HEK293 (cell line): Measurements from ENCODE around the gene DCTN1.

Source experiments
- CTCF ChIA-PET: fragments of 350-600 bp; formaldehyde crosslinking; extraction: SDS; loops from one replicate; lab custom pipeline; 2021; ENCODE audit warnings: antibody characterized with exemption; lab: Yijun Ruan, JAX
- POLR2A ChIA-PET: fragments of 300-600 bp; formaldehyde crosslinking; extraction: SDS; loops from one replicate; lab custom pipeline; 2020; ENCODE audit warnings: antibody characterized with exemption, inconsistent platforms; lab: Yijun Ruan, JAX
- H3K27ac ChIP-seq: fragments of 200-500 bp; sonication (Bioruptor generic); 2 replicates; pipeline ENCODE4 v1.5.1; 2014; ENCODE audit warnings: low read depth, low read length, control low read depth, inconsistent platforms; ENCODE audit errors: extremely low read depth
- H3K36me3 ChIP-seq, 2 experiments: fragments of 200-500 bp in 1 of 2; sonication (Bioruptor generic) in 1 of 2; 1 replicate in 1 of 2; 2 replicates in 1 of 2; pipeline ENCODE4 v1.5.1; 2014 to 2017; ENCODE audit warnings: inconsistent platforms in 2 of 2, low read length in 2 of 2; ENCODE audit not compliant: control insufficient read depth in 2 of 2, insufficient read depth in 1 of 2
- H3K4me1 ChIP-seq: fragments of 200-500 bp; sonication (Bioruptor generic); 2 replicates; pipeline ENCODE4 v1.5.1; 2014; ENCODE audit warnings: mild to moderate bottlenecking, low read length, inconsistent platforms; ENCODE audit not compliant: control insufficient read depth, insufficient read depth
- H3K4me3 ChIP-seq: 2 replicates; pipeline ENCODE4 v1.5.1; 2011; ENCODE audit warnings: low read depth, mild to moderate bottlenecking, control low read depth, low read length, moderate library complexity
- H3K9me3 ChIP-seq: fragments of 200-500 bp; sonication (Bioruptor generic); 2 replicates; pipeline ENCODE4 v1.5.1; 2014; ENCODE audit warnings: low read depth, low read length, inconsistent platforms; ENCODE audit not compliant: control insufficient read depth, insufficient read depth
- OSR2 ChIP-seq: fragments of 450-650 bp; formaldehyde crosslinking; IDR thresholded peaks from 2 replicates; pipeline ENCODE4 v1.5.1; 2016; ENCODE audit warnings: missing biosample characterization, missing genetic modification characterization
- SALL2 ChIP-seq: fragments of 450-650 bp; formaldehyde crosslinking; IDR thresholded peaks from 2 replicates; pipeline ENCODE4 v1.5.0; 2017; ENCODE audit warnings: missing biosample characterization, mild to moderate bottlenecking, missing genetic modification characterization, borderline replicate concordance
- SCRT1 ChIP-seq: fragments of 450-650 bp; formaldehyde crosslinking; IDR thresholded peaks from 2 replicates; pipeline ENCODE4 v1.5.1; 2016; ENCODE audit warnings: missing biosample characterization, missing genetic modification characterization, borderline replicate concordance
- ZBTB17 ChIP-seq: fragments of 450-650 bp; formaldehyde crosslinking; IDR thresholded peaks from 2 replicates; pipeline ENCODE4 v1.5.1; 2016; ENCODE audit warnings: missing biosample characterization, missing genetic modification characterization
- ZNF184 ChIP-seq: fragments of 450-650 bp; IDR thresholded peaks from 2 replicates; pipeline ENCODE4 v1.5.1; 2018; ENCODE audit warnings: missing biosample characterization, mild to moderate bottlenecking, missing genetic modification characterization
- ZNF221 ChIP-seq: fragments of 450-650 bp; formaldehyde crosslinking; IDR thresholded peaks from 2 replicates; pipeline ENCODE4 v1.5.1; 2017; ENCODE audit warnings: missing biosample characterization, missing genetic modification characterization, borderline replicate concordance
- ZNF223 ChIP-seq: fragments of 450-650 bp; formaldehyde crosslinking; IDR thresholded peaks from 2 replicates; pipeline ENCODE4 v1.5.1; 2016; ENCODE audit warnings: missing biosample characterization, missing genetic modification characterization
- ZNF266 ChIP-seq: fragments of 450-650 bp; formaldehyde crosslinking; IDR thresholded peaks from 2 replicates; pipeline ENCODE4 v1.5.1; 2016; ENCODE audit warnings: missing biosample characterization, missing genetic modification characterization, low read depth
- ZNF324 ChIP-seq: fragments of 450-650 bp; formaldehyde crosslinking; IDR thresholded peaks from 2 replicates; pipeline ENCODE4 v1.5.1; 2016; ENCODE audit warnings: missing biosample characterization, missing genetic modification characterization
- ZNF404 ChIP-seq: fragments of 450-650 bp; formaldehyde crosslinking; IDR thresholded peaks from 2 replicates; pipeline ENCODE4 v1.5.1; 2017; ENCODE audit warnings: missing biosample characterization, missing genetic modification characterization
- ZNF670 ChIP-seq: fragments of 450-650 bp; formaldehyde crosslinking; IDR thresholded peaks from 2 replicates; pipeline ENCODE4 v1.5.1; 2016; ENCODE audit warnings: missing biosample characterization, missing genetic modification characterization, low read depth
- ZNF843 ChIP-seq: fragments of 450-650 bp; formaldehyde crosslinking; IDR thresholded peaks from 2 replicates; pipeline ENCODE4 v1.5.1; 2016; ENCODE audit warnings: missing biosample characterization, missing genetic modification characterization
- ZSCAN23 ChIP-seq: fragments of 450-650 bp; formaldehyde crosslinking; IDR thresholded peaks from 2 replicates; pipeline ENCODE4 v1.5.1; 2016; ENCODE audit warnings: missing biosample characterization, missing genetic modification characterization
- TF ChIP-seq, protein P1 (sequence below): fragments of 450-650 bp; formaldehyde crosslinking; IDR thresholded peaks from 2 replicates; pipeline ENCODE4 v1.5.1; 2016; ENCODE audit warnings: missing biosample characterization, missing genetic modification characterization
- TF ChIP-seq, protein P2 (sequence below): fragments of 450-650 bp; IDR thresholded peaks from 2 replicates; pipeline ENCODE4 v1.5.1; 2018; ENCODE audit warnings: missing biosample characterization, missing genetic modification characterization
- TF ChIP-seq, protein P3 (sequence below): fragments of 450-650 bp; formaldehyde crosslinking; IDR thresholded peaks from 2 replicates; pipeline ENCODE4 v1.5.1; 2016; ENCODE audit warnings: missing biosample characterization, missing genetic modification characterization, low read depth
- TF ChIP-seq, protein P4 (sequence below): fragments of 450-650 bp; formaldehyde crosslinking; IDR thresholded peaks from 2 replicates; pipeline ENCODE4 v1.5.1; 2016; ENCODE audit warnings: missing biosample characterization, missing genetic modification characterization
- TF ChIP-seq, protein P5 (sequence below): fragments of 450-650 bp; formaldehyde crosslinking; IDR thresholded peaks from 2 replicates; pipeline ENCODE4 v1.5.1; 2016; ENCODE audit warnings: missing biosample characterization, missing genetic modification characterization

Gene DCTN1

DNA sequence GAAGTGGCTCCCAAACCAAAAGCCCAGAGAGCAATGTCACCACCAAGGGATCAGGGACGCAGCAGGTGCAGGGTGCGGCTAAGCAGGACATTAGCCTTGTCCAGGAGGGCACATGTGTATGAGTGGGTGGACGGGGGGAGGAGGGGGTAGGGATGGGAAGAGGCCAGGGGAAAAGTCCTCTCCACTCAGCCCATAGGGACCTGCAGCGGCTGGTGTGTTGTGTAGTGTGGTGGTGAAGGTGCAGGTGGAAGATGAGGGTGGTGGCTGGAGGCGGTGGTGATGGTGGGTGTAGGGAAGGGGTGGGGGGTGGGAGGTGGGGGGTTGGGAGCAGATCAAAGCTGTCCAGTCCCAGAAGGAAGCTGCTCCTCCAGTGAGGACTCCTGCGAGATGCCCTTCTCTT is 37.7 kb upstream of the DCTN1 start (continued):
- TF ChIP-seq ZNF184 (no peak), OSR2 (tag by site-specific recombination) (no peak), SCRT1 (tag by site-specific recombination) (no peak), ZNF266 (tag by site-specific recombination) (no peak), ZSCAN23 (tag by site-specific recombination) (no peak), ZNF324 (no peak), ZNF670 (tag by site-specific recombination) (no peak), SALL2 (tag by site-specific recombination) (no peak), ZNF223 (tag by site-specific recombination) (no peak), ZBTB17 (tag by site-specific recombination) (no peak)
- TF ChIP-seq, protein P1, sequence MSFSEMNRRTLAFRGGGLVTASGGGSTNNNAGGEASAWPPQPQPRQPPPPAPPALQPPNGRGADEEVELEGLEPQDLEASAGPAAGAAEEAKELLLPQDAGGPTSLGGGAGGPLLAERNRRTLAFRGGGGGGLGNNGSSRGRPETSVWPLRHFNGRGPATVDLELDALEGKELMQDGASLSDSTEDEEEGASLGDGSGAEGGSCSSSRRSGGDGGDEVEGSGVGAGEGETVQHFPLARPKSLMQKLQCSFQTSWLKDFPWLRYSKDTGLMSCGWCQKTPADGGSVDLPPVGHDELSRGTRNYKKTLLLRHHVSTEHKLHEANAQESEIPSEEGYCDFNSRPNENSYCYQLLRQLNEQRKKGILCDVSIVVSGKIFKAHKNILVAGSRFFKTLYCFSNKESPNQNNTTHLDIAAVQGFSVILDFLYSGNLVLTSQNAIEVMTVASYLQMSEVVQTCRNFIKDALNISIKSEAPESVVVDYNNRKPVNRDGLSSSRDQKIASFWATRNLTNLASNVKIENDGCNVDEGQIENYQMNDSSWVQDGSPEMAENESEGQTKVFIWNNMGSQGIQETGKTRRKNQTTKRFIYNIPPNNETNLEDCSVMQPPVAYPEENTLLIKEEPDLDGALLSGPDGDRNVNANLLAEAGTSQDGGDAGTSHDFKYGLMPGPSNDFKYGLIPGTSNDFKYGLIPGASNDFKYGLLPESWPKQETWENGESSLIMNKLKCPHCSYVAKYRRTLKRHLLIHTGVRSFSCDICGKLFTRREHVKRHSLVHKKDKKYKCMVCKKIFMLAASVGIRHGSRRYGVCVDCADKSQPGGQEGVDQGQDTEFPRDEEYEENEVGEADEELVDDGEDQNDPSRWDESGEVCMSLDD (tag by site-specific recombination): no peak

DNA sequence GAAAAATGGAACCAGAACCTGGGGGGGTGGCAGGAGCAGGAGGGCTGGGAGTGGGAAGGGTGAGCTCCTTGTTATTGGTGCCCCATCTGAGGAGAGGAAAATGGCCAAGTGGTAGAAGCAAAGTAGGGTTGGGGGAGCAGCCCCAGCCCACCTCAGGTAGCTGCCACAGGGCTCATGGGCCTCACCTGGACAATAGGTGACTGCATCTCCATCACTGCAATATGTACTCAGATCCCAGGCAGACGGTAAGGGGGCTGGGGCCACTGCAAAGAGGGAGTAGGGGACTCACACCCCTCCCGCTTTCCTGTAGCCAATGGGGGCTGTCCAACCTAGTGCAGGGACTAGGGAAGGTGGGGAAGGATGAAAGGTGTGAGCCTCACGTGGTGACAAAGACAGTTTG is 37.1 kb upstream of the DCTN1 start:
- Histone ChIP-seq H3K36me3 (no peaks in the 10 kb centered on the region), H3K4me1 (no peaks in the 10 kb centered on the region; the same call in 1 of the 2 replicates)

DNA sequence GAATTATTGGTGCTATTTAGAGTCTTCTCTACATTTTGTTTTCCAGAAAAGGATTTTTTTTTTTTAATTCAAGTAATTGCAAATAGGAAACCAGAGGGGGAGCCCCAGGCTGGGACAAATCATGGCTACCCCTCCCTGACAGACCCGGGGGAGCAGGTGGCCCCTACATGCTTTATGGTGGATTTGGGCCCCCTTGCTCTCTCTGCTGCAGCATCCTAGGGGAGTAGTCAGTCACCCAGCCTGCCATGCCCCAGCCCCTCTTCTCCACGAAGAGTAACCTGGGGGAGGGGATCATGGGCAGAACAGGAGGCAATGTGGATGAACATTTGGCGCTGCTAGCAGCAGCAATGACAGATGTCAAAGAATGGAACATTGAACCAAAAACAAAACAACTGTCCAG is 36.7 kb upstream of the DCTN1 start:
- ChIA-PET POLR2A (no interaction called here), CTCF (no interaction called here)
- no peaks in the 10 kb centered on the region; the same call in 1 of the 2 replicates for H3K4me1 ChIP-seq
- TF ChIP-seq ZNF670 (tag by site-specific recombination) (no peak), ZNF843 (no peak), ZNF404 (tag by site-specific recombination) (no peak), ZNF221 (tag by site-specific recombination) (no peak)
- TF ChIP-seq, protein P2, sequence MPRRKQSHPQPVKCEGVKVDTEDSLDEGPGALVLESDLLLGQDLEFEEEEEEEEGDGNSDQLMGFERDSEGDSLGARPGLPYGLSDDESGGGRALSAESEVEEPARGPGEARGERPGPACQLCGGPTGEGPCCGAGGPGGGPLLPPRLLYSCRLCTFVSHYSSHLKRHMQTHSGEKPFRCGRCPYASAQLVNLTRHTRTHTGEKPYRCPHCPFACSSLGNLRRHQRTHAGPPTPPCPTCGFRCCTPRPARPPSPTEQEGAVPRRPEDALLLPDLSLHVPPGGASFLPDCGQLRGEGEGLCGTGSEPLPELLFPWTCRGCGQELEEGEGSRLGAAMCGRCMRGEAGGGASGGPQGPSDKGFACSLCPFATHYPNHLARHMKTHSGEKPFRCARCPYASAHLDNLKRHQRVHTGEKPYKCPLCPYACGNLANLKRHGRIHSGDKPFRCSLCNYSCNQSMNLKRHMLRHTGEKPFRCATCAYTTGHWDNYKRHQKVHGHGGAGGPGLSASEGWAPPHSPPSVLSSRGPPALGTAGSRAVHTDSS (tag by site-specific recombination): no peak
- TF ChIP-seq, protein P3, sequence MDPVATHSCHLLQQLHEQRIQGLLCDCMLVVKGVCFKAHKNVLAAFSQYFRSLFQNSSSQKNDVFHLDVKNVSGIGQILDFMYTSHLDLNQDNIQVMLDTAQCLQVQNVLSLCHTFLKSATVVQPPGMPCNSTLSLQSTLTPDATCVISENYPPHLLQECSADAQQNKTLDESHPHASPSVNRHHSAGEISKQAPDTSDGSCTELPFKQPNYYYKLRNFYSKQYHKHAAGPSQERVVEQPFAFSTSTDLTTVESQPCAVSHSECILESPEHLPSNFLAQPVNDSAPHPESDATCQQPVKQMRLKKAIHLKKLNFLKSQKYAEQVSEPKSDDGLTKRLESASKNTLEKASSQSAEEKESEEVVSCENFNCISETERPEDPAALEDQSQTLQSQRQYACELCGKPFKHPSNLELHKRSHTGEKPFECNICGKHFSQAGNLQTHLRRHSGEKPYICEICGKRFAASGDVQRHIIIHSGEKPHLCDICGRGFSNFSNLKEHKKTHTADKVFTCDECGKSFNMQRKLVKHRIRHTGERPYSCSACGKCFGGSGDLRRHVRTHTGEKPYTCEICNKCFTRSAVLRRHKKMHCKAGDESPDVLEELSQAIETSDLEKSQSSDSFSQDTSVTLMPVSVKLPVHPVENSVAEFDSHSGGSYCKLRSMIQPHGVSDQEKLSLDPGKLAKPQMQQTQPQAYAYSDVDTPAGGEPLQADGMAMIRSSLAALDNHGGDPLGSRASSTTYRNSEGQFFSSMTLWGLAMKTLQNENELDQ (tag by site-specific recombination): no peak

More for the DNA sequence above, 37.1 kb upstream of the DCTN1 start:
- Histone ChIP-seq H3K4me3 (no peak overlapping the region), H3K9me3 (no peaks in the 10 kb centered on the region), H3K27ac (no peak overlapping the region)
- POLR2A ChIA-PET: no interaction called here
- TF ChIP-seq, protein P4, sequence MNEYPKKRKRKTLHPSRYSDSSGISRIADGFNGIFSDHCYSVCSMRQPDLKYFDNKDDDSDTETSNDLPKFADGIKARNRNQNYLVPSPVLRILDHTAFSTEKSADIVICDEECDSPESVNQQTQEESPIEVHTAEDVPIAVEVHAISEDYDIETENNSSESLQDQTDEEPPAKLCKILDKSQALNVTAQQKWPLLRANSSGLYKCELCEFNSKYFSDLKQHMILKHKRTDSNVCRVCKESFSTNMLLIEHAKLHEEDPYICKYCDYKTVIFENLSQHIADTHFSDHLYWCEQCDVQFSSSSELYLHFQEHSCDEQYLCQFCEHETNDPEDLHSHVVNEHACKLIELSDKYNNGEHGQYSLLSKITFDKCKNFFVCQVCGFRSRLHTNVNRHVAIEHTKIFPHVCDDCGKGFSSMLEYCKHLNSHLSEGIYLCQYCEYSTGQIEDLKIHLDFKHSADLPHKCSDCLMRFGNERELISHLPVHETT (tag by site-specific recombination): no peak
- TF ChIP-seq, protein P5, sequence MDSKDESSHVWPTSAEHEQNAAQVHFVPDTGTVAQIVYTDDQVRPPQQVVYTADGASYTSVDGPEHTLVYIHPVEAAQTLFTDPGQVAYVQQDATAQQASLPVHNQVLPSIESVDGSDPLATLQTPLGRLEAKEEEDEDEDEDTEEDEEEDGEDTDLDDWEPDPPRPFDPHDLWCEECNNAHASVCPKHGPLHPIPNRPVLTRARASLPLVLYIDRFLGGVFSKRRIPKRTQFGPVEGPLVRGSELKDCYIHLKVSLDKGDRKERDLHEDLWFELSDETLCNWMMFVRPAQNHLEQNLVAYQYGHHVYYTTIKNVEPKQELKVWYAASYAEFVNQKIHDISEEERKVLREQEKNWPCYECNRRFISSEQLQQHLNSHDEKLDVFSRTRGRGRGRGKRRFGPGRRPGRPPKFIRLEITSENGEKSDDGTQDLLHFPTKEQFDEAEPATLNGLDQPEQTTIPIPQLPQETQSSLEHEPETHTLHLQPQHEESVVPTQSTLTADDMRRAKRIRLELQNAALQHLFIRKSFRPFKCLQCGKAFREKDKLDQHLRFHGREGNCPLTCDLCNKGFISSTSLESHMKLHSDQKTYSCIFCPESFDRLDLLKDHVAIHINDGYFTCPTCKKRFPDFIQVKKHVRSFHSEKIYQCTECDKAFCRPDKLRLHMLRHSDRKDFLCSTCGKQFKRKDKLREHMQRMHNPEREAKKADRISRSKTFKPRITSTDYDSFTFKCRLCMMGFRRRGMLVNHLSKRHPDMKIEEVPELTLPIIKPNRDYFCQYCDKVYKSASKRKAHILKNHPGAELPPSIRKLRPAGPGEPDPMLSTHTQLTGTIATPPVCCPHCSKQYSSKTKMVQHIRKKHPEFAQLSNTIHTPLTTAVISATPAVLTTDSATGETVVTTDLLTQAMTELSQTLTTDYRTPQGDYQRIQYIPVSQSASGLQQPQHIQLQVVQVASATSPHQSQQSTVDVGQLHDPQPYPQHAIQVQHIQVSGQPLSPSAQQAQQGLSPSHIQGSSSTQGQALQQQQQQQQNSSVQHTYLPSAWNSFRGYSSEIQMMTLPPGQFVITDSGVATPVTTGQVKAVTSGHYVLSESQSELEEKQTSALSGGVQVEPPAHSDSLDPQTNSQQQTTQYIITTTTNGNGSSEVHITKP (tag by site-specific recombination): 0 out of 2 replicates have a peak, but pooled peaks have one; percentile 19
- CTCF ChIA-PET: no interaction called here

More for the DNA sequence above, 36.7 kb upstream of the DCTN1 start:
- no peak overlapping the region for H3K4me3 ChIP-seq
- H3K27ac ChIP-seq: no peak overlapping the region
- H3K36me3 ChIP-seq: no peaks in the 10 kb centered on the region
- no peaks in the 10 kb centered on the region for H3K9me3 ChIP-seq
